H1 (cell line): ENCODE results near the gene HDGFL3. TPM values are rescaled to one million over a fixed set of nuclear protein-coding genes. Genes with fewer than 3 reads are reported as not detected.

Experiments
- CHD1 ChIP-seq: IDR thresholded peaks from 2 replicates; pipeline ENCODE4 v1.6.1; 2012; ENCODE audit warnings: low read depth, low read length, improper control_type of control experiment
- EZH2 ChIP-seq: fragments of 200-600 bp; sonication (generic); IDR thresholded peaks from 2 replicates; pipeline ENCODE4 v1.7.1; 2012; ENCODE audit warnings: low read depth, mild to moderate bottlenecking, moderate library complexity, low read length, inconsistent platforms; ENCODE audit not compliant: severe bottlenecking
- JUN ChIP-seq: IDR thresholded peaks from 2 replicates; pipeline ENCODE4 v1.6.1; 2011; ENCODE audit warnings: low read depth, mild to moderate bottlenecking, improper control_type of control experiment, low read length
- RAD21 ChIP-seq, 2 experiments: IDR thresholded peaks in 1 of 2; conservative IDR thresholded peaks in 1 of 2; 2 replicates each; pipeline ENCODE4 v1.6.1; 2011; ENCODE audit warnings: low read depth in 2 of 2, low read length in 2 of 2, improper control_type of control experiment in 1 of 2, inconsistent platforms in 1 of 2, mild to moderate bottlenecking in 1 of 2, moderate library complexity in 1 of 2
- SP4 ChIP-seq: IDR thresholded peaks from 2 replicates; pipeline ENCODE4 v1.6.1; 2012; ENCODE audit warnings: low read length, inconsistent platforms
- TAF7 ChIP-seq: optimal IDR thresholded peaks from 2 replicates; pipeline ENCODE3; 2011; ENCODE audit warnings: low read depth, mild to moderate bottlenecking, inconsistent platforms, low read length, moderate library complexity, borderline replicate concordance
- ZNF274 ChIP-seq: IDR thresholded peaks from 2 replicates; pipeline ENCODE4 v1.7.0; 2012; ENCODE audit warnings: low read length, borderline replicate concordance; ENCODE audit errors: extremely low read depth
- polyA plus RNA-seq, 7 experiments: library from polyadenylated mRNA; depleted of rRNA in 3 of 7; stranded (reverse) in 5 of 7; unstranded in 2 of 7; fragments of >200 nt in 5 of 7; fragments of 200-250 nt in 2 of 7; gene quantifications; 1 replicate in 5 of 7; 2 replicates in 1 of 7; 4 replicates in 1 of 7; pipeline versions ENCODE4 v1.2.1 to v1.2.3, GENCODE V29; 2011 to 2013; ENCODE audit warnings: missing spikeins in 2 of 7, mixed read lengths in 2 of 7
- total RNA-seq: library from RNA; stranded (reverse); fragmentation: NEBNext Ultra II Directional; extraction: Animal tissue kit (Norgen Biotek cat#: 25700); gene quantifications from 2 replicates; pipeline ENCODE4 v1.2.1, GENCODE V29; 2021

The HDGFL3 gene
- total and polyA plus RNA-seq, 2 of the 8 experiments (the other 6 are each of a cell fraction or from before 2014, with no cell fraction given): 14.1 to 149 TPM

GRCh38 chr15:83153288-83153687 is 54.3 kb downstream of the HDGFL3 start (continued):
- TF ChIP-seq RAD21 (IDR thresholded peaks at IDR 0.05 in 1 of 2, conservative IDR thresholded peaks at IDR 0.05 in 1 of 2; ENCODE audit: low read depth in 2 of 2, low read length in 2 of 2) (no peak), JUN (no peak), SP4 (no peak), TAF7 (no peak), ZNF274 (no peak), EZH2 (no peak), CHD1 (no peak)
